NOMO-1 treated with DMSO at 0.1 percent for 48 hours (cell line): ENCODE data around the gene SLC25A18.
"Not testable (repeated sequence)": the region's sequence is repeated elsewhere in the genome, so short reads cannot be mapped to it uniquely, and the experiment has no call there.

Experiments
- DNase-seq: peaks from one replicate; lab custom pipeline; 2025; ENCODE audit not compliant: unreplicated experiment; lab: John Stamatoyannopoulos, UW

The SLC25A18 gene

GRCh38 chr22:17562906-17563870 lies at the start of gene SLC25A18:
Gene SLC25A18 (plus strand): TSS chr22:17563498. CDS start chr22:17579945, 16,447 bp downstream.
- no peak for DNase-seq

GRCh38 chr22:17513612-17514011 lies 49.7 kb upstream of the SLC25A18 start:
- DNase-seq = no peak

GRCh38 chr22:17514084-17514483 lies 49.2 kb upstream of the SLC25A18 start:
- DNase-seq = no peak

- DNase-seq = no peak
Observed at GRCh38 chr22:17518406-17518805, 44.9 kb upstream of the SLC25A18 start.

- DNase-seq = not testable (repeated sequence)
Observed at GRCh38 chr22:17521971-17522370, 41.3 kb upstream of the SLC25A18 start.

GRCh38 chr22:17523925-17524324 lies 39.4 kb upstream of the SLC25A18 start:
- DNase-seq = no peak

GRCh38 chr22:17536269-17536668 lies 27.0 kb upstream of the SLC25A18 start:
- no peak for DNase-seq

- no peak for DNase-seq
Observed at GRCh38 chr22:17537155-17537554, 26.1 kb upstream of the SLC25A18 start.

- DNase-seq = no peak
Observed at GRCh38 chr22:17540481-17540880, 22.8 kb upstream of the SLC25A18 start.

GRCh38 chr22:17541476-17541875 lies 21.8 kb upstream of the SLC25A18 start:
- no peak for DNase-seq

- DNase-seq = no peak
Observed at GRCh38 chr22:17542452-17542851, 20.8 kb upstream of the SLC25A18 start.

- no peak for DNase-seq
Observed at GRCh38 chr22:17548010-17548755, 15.1 kb upstream of the SLC25A18 start.

- DNase-seq = no peak
Observed at GRCh38 chr22:17548756-17549035, 14.6 kb upstream of the SLC25A18 start.

GRCh38 chr22:17549183-17549582 lies 14.1 kb upstream of the SLC25A18 start:
- DNase-seq = no peak

- DNase-seq = no peak
Observed at GRCh38 chr22:17549655-17550054, 13.6 kb upstream of the SLC25A18 start.

GRCh38 chr22:17552737-17553136 lies 10.6 kb upstream of the SLC25A18 start:
- DNase-seq = no peak

GRCh38 chr22:17554814-17555213 lies 8.5 kb upstream of the SLC25A18 start:
- no peak for DNase-seq

- no peak for DNase-seq
Observed at GRCh38 chr22:17559188-17559587, 4.1 kb upstream of the SLC25A18 start.

- DNase-seq = no peak
Observed at GRCh38 chr22:17563936-17564391, 666 bp downstream of the SLC25A18 start.

- DNase-seq = not testable (repeated sequence)
Observed at GRCh38 chr22:17566016-17566687, 2.9 kb downstream of the SLC25A18 start.

GRCh38 chr22:17566776-17567175 lies 3.5 kb downstream of the SLC25A18 start:
- no peak for DNase-seq
